Measurements from ENCODE around the gene DNASE2. TPM values are rescaled to one million over a fixed set of nuclear protein-coding genes. Genes with fewer than 3 reads are reported as not detected.

DNASE2 gene
- total RNA-seq, 2 experiments from 2014 or later, result 10.4 to 11.1 TPM

- Histone ChIP-seq H3K4me3 (ENCODE audit: low read length) (peak overlapping the region; percentile 24), H3K9me3 (ENCODE audit: control insufficient read depth in 1 of 2, insufficient read depth in 1 of 2, low read length in 2 of 2) (no peaks in the 10 kb centered on the region), H3K36me3 (ENCODE audit: insufficient read depth, low read length) (no peaks in the 10 kb centered on the region), H3K4me1 (ENCODE audit: insufficient read depth, low read length) (peaks cover 33% of the 10 kb centered on the region), H3K27ac (ENCODE audit: low read depth in 1 of 2, low read length in 2 of 2) (peak overlapping the region; percentile 28 to 55), H3K27me3 (ENCODE audit: control insufficient read depth in 1 of 2, insufficient read depth in 2 of 2, low read length in 2 of 2) (no peaks in the 10 kb centered on the region)
- DNase-seq, result peak; percentile 41 to 80 (median 60)
- peak overlapping the region; percentile 91 for H3K27ac Mint-ChIP-seq
- intact Hi-C loops (cut with DNase I, micrococcal nuclease), result loop anchor here (1.0 to 2.0 kb wide), 2 partner anchors 21 to 24 kb away; no protein-coding TSS in a partner anchor
- no peaks in the 10 kb centered on the region for H3K27me3 Mint-ChIP-seq
- CTCF ChIA-PET, result interaction anchor here (0.9 to 1.7 kb wide), 3 partner anchors 23 to 51 kb away, joined by 4 to 5 read pairs (median 4); partner anchors contain the start of gene GCDH
- ATAC-seq (ENCODE audit: poor library complexity), result peak; percentile 93
- POLR2A ChIA-PET, result interaction anchor here (0.6 to 4.8 kb wide), 8 partner anchors 10 to 1075 kb away, joined by 3 to 47 read pairs (median 10); partner anchors contain the start of genes CALR, FARSA and GCDH
- TF ChIP-seq CTCF (IDR thresholded peaks at IDR 0.05), result no peak
- H3K4me3 Mint-ChIP-seq, result peak overlapping the region; percentile 72
- no peaks in the 10 kb centered on the region for H3K9me3 Mint-ChIP-seq
- peaks cover 31% of the 10 kb centered on the region for H3K4me1 Mint-ChIP-seq (ENCODE audit: low read depth)
- H3K36me3 Mint-ChIP-seq (ENCODE audit: low read depth), result peaks cover 2% of the 10 kb centered on the region
Measured at GRCh38 chr19:12913851-12914690, 32.8 kb upstream of the DNASE2 start.

GRCh38 chr19:12913011-12913561, 31.8 kb upstream of the DNASE2 start:
- no peak for DNase-seq

More at GRCh38 chr19:12913011-12913561, 31.8 kb upstream of the DNASE2 start:
- no peak for TF ChIP-seq CTCF (IDR thresholded peaks at IDR 0.05)
- POLR2A ChIA-PET, result interaction anchor here (0.6 to 4.8 kb wide), 7 partner anchors 9 to 1076 kb away, joined by 3 to 47 read pairs (median 12); partner anchors contain the start of genes CALR, FARSA and GCDH
- no peak overlapping the region for H3K4me3 ChIP-seq (ENCODE audit: low read length)
- Mint-ChIP-seq H3K36me3 (ENCODE audit: low read depth) (no peaks in the 10 kb centered on the region), H3K9me3 (no peaks in the 10 kb centered on the region), H3K27me3 (no peaks in the 10 kb centered on the region), H3K4me1 (ENCODE audit: low read depth) (peaks cover 27% of the 10 kb centered on the region), H3K4me3 (no peak overlapping the region), H3K27ac (peak overlapping the region; percentile 91)
- no peaks in the 10 kb centered on the region for H3K27me3 ChIP-seq (ENCODE audit: control insufficient read depth in 1 of 2, insufficient read depth in 2 of 2, low read length in 2 of 2)
- no peaks in the 10 kb centered on the region for H3K36me3 ChIP-seq (ENCODE audit: insufficient read depth, low read length)
- H3K9me3 ChIP-seq (ENCODE audit: control insufficient read depth in 1 of 2, insufficient read depth in 1 of 2, low read length in 2 of 2), result no peaks in the 10 kb centered on the region
- no peak overlapping the region for H3K27ac ChIP-seq (ENCODE audit: low read depth in 1 of 2, low read length in 2 of 2)
- intact Hi-C loops (cut with DNase I, micrococcal nuclease), result loop anchor here in 1 of 2 experiments (2.0 kb wide), 1 partner anchor 20 kb away; no protein-coding TSS in a partner anchor
- CTCF ChIA-PET, result interaction anchor here (1.7 kb wide), 1 partner anchor 52 kb away, joined by 5 read pairs; no protein-coding TSS in a partner anchor
- peaks cover 23% of the 10 kb centered on the region for H3K4me1 ChIP-seq (ENCODE audit: insufficient read depth, low read length)
- ATAC-seq (ENCODE audit: poor library complexity), result no peak
